HCT116 (cell line): ENCODE results near the gene NECAB2.

Source experiments
- ATF3 ChIP-seq: IDR thresholded peaks from 2 replicates; pipeline ENCODE4 v1.6.1; 2012
- CTCF ChIP-seq, 3 experiments: fragments of 200-600 bp in 1 of 3; sonication (generic) in 1 of 3; IDR thresholded peaks in 2 of 3; conservative IDR thresholded peaks in 1 of 3; 2 replicates each; pipeline ENCODE4 v1.5.1; 2012 to 2017; ENCODE audit warnings: low read depth in 2 of 3, low read length in 2 of 3, antibody characterized with exemption in 1 of 3, borderline replicate concordance in 1 of 3, control low read depth in 1 of 3, mild to moderate bottlenecking in 1 of 3, mixed read lengths in 1 of 3, mixed run types in 1 of 3, moderate library complexity in 1 of 3; ENCODE audit not compliant: insufficient read depth in 1 of 3
- EZH2 ChIP-seq: fragments of 200-600 bp; sonication (generic); IDR thresholded peaks from 2 replicates; pipeline ENCODE4 v1.6.1; 2017; ENCODE audit warnings: antibody characterized with exemption, mixed run types
- JUND ChIP-seq: IDR thresholded peaks from 2 replicates; pipeline ENCODE4 v1.6.1; 2012
- POLR2AphosphoS5 ChIP-seq: IDR thresholded peaks from 2 replicates; pipeline ENCODE4 v1.6.1; 2011; ENCODE audit warnings: mild to moderate bottlenecking, low read depth, low read length, moderate library complexity
- SIN3A ChIP-seq: IDR thresholded peaks from 2 replicates; pipeline ENCODE4 v1.6.1; 2012; ENCODE audit warnings: low read depth

- TF ChIP-seq POLR2AphosphoS5 (no peak), CTCF (IDR thresholded peaks at IDR 0.05 in 2 of 3, conservative IDR thresholded peaks at IDR 0.05 in 1 of 3; ENCODE audit: borderline replicate concordance in 1 of 3, insufficient read depth in 1 of 3, low read depth in 2 of 3, low read length in 2 of 3) (no peak), JUND (no peak), SIN3A (no peak), EZH2 (no peak), ATF3 (no peak)
Observed at GRCh38 chr16:83925095-83925905, 42.7 kb upstream of the NECAB2 start.
